NCI-H1105 (cell line): ENCODE results near the gene AMOT.
A peak's percentile ranks its signal among the peaks of the same experiment; 100 is the strongest.
"Not testable (repeated sequence)": the region's sequence is repeated elsewhere in the genome, so short reads cannot be mapped to it uniquely, and the experiment has no call there.

Experiments used
- DNase-seq: peaks from one replicate; lab custom pipeline; 2025; lab: John Stamatoyannopoulos, UW

Gene AMOT, protein sequence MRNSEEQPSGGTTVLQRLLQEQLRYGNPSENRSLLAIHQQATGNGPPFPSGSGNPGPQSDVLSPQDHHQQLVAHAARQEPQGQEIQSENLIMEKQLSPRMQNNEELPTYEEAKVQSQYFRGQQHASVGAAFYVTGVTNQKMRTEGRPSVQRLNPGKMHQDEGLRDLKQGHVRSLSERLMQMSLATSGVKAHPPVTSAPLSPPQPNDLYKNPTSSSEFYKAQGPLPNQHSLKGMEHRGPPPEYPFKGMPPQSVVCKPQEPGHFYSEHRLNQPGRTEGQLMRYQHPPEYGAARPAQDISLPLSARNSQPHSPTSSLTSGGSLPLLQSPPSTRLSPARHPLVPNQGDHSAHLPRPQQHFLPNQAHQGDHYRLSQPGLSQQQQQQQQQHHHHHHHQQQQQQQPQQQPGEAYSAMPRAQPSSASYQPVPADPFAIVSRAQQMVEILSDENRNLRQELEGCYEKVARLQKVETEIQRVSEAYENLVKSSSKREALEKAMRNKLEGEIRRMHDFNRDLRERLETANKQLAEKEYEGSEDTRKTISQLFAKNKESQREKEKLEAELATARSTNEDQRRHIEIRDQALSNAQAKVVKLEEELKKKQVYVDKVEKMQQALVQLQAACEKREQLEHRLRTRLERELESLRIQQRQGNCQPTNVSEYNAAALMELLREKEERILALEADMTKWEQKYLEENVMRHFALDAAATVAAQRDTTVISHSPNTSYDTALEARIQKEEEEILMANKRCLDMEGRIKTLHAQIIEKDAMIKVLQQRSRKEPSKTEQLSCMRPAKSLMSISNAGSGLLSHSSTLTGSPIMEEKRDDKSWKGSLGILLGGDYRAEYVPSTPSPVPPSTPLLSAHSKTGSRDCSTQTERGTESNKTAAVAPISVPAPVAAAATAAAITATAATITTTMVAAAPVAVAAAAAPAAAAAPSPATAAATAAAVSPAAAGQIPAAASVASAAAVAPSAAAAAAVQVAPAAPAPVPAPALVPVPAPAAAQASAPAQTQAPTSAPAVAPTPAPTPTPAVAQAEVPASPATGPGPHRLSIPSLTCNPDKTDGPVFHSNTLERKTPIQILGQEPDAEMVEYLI

DNA sequence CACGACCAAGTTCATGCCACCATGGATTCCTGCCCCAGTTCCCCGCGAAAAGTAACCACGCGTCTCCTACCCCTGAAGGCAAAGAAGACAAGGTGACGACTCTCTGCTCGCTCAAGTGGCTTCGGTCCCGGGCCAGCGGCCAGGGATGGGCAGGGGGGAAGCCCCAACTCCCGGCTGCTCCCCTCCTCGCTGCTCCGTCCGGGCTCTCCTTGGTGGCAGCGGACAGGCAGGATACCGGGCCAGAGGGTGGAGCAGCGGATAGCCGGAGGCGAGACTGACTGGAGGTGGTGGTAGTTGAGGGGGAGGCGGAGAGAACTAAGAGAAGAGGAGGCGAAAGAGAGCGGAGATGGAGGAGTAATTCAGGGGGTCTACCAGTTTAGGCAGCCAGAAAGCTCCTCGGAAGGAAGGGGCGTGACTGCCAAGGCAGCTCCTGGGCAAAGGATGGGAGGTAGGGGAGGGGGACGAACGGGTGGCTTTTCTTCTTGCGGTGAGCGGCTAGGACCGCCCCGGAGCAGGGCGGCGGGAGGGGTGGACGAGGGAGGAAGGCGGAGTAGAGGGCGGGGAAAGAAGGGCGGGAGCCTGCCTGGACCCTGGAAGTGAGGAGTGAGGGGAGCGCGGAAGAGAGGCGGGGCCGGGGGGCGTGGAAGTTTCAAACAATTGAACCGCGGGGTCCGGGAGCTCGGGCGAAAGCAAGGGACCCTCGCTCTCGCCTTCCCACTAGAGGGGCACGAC, at the start of gene AMOT:
Gene AMOT, minus strand, starts transcription at position 450 of the 732 bp plus-strand sequence. CDS start 17,705 bp downstream, outside the sequence.
- peak; percentile 74 for DNase-seq

DNA sequence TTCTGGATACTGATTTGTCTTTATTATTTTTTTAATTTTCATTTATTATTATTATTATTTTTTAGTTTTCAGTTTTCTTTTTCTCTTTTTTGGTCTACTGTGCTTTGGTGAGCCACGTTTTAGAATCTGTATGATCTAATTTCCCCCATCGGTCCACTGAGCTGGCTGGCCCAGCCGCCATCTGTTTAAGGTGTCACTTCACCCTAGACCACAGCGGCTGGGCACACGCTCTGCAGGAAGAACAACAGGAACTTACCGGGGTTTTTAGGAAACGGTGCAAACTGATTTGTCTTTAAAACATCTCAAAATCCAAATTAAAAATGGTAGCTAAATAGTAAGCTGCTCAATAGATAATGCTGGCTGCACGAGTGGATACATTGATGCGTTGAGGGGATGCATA, 48.8 kb upstream of the AMOT start:
- DNase-seq = no peak

DNA sequence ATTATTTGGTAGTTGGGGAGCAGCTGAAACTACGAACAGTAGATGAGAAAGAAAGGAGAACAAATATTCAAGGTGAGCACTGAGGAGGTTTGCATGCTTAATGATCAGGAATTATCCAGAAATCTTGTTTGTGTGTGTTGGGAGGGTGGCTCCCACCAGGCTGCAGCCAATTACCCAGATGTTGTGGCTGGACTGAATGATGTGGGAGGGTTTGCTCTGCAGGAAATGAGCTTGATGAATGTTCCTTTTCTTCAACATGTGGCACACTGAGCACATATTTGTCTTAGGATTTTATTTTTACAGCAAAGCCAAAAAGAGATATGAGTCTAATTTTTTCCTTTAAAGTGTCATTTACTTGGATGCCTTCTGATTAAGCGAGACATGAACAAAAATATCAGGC, 48.3 kb upstream of the AMOT start:
- DNase-seq = no peak

DNA sequence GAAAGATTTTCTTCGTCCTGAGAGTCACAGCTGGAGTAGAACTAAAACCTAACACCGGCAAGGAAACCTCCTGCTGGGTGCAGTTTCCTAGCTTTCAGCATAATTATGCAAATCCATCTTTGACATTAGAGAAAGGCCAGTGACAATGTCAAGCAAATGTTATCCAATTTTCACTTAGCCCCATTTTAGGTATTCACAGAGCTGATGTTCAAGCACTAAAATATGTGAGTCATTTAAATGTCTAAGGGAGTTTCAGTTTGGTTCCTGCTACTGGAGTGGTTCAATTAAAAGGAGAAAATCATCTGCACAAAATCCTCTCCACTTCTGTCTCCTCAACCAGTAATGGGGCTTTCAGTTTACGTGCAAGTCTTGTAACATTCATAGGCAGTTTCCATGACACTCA, 37.1 kb upstream of the AMOT start:
- no peak for DNase-seq

DNA sequence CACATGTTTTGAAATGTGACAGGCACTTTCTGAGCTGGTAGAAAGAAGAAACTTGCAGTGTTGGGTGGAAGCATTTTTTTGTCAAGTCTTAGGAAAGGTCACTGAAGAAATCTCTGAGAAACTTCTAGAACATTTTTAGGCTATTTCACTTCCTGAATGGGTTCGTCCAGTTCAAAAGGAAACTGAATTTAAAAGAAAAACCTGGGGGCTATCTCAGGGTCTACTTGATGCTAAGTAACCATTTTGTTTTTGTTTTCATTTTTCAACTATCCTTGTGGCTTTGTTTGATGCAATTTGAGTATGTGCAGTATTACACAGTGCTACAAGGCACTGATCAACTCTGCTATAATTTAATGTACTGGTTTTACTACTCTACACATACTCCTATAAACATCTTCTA, 34.0 kb upstream of the AMOT start:
- DNase-seq = no peak

DNA sequence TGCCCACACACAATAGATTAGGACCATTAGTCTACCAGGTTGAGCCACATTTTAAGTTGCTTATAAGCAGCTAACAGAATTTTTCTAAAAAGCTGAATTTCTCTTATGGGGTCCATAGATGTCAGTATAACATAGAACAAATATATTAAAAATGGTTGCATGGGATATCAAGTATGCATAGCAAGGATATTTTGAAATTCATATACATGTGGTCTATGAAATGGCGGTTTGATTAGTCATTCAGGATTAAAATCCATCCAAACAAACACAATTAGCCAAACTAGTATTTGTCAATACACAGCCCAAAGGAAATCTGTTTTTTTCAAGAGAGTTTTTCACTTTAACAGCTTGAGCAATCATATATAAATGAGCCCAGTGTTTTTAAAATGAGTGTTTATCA, 33.5 kb upstream of the AMOT start:
- DNase-seq = no peak

DNA sequence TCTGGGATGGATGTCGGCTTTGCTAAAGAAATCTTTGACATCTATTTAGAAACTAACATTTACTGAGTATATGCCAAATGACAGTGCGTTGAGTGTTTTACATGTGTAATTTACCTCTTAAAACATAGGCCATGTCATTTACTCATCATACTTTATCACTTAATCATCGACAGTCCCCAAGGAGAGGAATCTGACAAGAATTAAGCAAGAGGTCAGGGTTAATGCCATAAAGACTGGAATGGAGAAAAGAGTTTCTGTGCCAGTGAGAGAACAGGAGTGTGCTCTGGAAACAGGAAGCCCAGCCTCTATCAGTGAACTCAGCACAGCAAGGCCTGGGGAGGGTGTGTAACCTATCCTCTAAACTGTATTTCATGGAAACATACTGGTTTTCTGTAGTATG, 28.0 kb upstream of the AMOT start:
- no peak for DNase-seq

DNA sequence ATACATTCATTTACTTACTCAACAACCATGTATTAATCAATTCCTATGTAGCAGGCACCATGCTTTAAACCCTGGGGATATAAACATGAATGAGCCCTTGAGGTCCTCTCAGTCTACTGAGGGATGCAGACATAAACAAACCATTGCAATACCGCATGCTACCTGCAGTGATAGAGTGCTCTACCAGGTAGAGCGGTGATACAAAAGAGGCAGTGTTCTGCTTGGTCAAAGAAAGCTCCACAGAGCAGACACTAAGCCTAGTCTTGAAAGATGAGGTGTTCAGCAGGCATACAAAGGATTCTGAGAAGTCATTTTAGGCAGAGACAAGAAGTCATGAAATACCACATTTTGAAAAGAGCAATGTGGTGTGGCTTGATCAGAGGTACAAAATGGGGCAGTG, 26.9 kb upstream of the AMOT start:
- DNase-seq = no peak

DNA sequence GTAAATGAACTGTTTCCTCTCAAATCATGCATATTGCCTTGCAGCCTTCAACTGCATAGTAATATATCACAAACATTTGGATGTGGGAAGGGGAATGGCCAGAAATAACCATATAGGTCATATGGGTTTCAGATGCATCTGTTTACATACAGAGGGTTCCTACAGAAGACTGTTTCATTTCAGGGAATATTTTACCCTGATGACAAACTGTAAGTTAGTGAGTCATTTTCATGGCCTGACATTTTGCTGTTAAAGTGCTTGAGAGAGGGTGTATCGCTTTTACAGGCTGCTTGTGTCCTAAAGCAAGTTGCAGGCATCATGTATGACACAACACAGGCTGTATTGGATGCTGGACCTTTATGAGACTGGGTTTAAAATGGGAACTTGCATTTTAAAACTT, 25.5 kb upstream of the AMOT start:
- DNase-seq = no peak

DNA sequence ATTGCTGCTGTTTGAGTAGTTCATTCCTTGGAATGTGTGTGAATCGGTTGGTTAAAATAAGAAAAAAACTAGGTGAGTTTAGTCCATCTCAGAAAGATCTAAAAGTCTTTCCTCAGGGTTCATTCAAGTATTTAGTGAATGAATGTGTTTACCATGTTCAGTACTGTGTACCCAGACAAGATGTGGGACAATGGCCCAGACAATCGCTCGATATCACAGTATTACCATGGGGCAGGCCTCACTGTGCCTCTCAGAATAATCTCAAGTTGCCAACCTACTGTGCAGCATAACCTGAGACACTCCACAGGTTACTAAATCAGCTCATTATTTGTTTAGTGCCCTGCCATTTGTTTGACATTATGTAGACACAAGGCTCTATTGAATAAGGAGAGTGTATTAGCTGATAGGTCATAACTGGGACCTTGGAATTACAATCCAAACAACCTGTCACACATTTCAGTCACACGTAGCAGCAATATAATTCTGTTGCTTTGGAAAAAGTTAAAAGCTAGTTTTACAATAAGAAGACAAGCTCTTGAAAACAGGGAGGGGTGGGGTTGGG, 24.9 kb upstream of the AMOT start:
- no peak for DNase-seq

DNA sequence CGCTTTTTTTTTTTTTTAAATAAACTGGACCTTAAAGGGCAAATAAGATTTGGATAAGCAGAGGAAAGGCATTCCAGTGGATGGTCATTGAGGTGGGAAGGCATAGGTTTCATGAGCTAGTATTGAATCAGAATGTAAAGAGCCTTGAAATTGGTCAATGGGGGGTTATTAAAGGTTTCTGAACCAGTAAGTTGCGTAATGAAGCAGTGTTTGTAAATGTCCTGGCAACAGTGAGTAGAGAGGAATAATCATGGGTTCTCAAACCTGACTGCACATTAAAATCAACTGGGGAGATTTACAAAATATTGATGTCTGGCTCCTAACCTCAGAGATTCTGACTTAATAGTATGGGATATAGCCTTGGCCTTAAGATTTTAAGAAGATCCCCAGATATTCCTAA, 23.2 kb upstream of the AMOT start:
- no peak for DNase-seq

DNA sequence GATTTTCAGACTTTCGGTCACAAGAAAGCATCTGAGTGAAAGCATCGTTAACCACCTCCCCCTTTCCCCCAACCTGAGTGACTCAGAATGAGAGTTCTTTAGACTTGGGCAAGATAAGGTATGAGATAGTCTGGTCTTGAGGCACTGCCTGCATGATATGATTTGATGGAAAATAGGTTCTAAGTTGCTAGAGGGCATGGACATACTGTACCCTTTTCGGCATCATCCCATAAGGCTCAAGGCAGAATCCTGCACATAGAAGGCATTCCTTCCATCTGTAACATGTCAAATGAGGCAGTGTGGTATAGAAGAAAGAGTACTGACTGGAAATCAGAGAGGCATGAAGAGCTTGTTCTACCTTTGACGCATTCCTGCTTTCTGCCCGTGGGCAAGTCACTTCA, 16.8 kb upstream of the AMOT start:
- no peak for DNase-seq

DNA sequence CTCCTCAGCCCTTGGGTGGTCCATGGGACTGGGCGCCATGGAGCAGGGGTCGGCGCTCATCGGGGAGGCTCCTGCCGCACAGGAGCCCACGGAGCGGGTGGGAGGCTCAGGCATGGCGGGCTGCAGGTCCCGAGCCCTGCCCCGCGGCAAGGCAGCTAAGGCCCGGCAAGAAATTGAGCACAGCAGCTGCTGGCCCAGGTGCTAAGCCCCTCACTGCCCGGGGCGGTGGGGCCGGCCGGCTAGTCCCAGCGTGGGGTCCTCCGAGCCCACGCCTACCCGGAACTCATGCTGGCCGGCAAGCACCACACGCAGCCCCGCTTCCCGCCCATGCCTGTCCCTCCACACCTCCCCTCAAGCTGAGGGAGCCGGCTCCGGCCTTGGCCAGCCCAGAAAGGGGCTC, 14.3 kb upstream of the AMOT start:
- DNase-seq = not testable (repeated sequence)

DNA sequence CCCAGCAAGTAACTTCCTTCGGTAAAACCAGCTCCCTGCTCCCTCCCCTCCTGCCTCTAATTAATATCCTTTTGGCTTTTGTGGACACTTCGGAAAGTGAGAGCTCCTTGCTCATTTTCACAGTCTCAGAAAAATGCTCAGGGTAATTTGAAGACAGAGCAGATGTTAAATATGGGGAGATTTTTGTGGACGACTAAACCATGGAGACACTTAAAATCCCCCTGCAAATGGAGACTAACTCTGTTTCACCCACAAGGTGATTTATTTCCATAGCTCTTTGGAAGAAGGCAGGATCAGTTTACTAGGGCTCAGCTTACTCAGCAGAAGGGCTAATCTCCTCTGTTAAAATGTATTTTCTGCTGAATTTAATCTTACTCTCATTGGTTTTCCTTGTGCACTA, 12.2 kb upstream of the AMOT start:
- DNase-seq = no peak

DNA sequence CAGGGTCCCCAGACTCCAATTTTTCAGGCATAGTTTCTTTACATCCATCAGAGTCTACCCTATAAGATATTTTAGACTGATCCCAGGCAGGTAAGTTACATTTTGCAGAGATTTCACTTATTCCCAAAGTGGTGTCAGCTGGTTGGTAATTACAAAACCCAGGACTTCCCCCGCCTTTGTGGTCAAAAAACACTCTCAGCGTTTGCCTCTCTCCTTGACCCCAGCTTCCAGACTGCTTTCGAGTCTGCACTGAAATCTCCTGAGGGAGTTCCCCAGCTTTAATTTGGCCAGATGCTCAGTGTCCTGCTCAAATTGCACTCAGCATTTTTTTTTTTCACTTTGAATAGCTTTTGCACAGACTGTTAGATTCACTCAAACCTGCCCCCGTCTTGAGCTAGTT, 11.2 kb upstream of the AMOT start:
- no peak for DNase-seq

DNA sequence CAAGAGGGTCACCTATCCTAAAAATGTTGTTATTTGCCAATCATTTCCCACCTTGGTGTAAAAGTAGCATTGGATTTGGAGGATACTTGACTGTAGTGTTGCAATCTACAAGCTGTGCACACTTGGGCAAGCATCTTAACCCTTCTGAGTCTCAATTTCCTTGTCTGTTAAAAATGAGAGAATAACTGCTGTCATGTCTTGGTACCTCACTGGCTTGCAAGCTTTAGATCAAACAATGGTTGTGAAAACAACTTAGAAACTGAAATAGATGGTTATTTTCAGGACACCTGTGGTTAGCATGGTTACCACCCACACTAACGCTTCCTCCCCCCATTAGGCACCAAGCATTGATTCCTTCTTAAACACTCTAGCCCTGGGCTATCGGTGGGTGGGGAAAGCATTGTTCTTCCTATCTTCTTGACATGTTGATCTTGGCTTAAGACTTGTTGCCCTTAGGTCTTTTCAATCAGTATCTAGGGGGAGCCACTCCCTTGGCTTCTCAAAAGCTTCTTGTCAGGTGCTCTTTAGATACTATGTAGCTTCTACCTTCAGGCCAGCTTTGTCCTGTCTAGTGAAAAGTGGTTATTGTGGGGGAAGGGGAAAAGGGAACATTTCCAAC, 10.6 kb upstream of the AMOT start:
- DNase-seq = no peak

DNA sequence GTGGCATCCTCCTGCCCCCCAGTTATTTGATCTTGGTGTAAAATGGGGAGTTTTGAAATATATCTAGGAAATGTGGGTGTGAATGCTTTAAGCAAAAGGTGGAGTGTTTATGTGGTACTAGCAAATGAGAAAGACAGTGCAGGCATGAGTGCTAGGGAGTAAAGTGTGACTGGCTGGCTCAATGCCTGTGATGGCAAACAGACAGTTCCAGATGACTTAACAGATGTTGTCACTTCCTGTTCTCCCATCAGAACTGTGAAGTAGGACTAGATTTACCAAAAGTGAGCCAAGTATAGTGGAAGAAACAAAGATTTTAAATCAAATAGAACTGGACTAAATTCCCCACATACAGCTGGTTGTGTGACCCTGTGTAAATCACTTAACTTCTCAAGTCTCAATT, 8.4 kb upstream of the AMOT start:
- DNase-seq = no peak

DNA sequence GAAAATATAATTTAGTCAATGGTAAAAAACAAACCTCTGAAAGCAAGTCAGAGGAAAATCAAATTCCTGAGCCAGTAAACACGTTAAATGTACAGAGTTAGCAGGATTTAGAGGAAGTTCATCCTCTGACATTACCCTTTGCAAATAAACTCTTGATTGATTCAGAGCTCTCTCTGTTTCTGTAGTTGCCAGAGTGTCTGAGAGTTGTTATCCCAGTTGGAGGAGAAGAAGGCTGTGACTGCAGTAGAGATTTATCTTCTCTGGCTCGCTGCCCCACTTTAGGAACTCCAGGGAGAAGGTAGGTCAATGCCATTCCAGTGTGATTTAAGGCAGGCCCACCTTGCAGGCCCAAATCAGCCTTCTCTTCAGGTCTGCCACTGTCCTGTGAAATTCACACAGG, 6.2 kb upstream of the AMOT start:
- DNase-seq = no peak

DNA sequence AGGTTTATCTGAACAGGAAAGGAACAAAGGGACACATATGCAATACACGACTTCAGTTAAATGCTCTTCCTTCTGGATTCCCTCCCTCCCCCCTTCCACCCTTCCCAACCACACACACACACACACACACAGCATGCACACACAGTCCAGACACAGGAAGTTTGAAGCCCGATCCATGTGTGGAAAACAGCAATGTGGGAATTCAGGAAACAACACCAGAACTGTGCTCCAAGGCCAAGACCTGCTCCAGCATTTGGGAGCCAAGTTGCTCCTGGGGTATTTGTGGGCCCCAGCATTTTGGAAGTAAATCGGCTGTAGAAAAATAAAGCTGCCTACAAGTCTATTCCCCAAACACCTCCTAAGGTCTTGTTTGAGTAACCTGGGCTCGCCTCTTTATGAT, 5.6 kb upstream of the AMOT start:
- DNase-seq = no peak

DNA sequence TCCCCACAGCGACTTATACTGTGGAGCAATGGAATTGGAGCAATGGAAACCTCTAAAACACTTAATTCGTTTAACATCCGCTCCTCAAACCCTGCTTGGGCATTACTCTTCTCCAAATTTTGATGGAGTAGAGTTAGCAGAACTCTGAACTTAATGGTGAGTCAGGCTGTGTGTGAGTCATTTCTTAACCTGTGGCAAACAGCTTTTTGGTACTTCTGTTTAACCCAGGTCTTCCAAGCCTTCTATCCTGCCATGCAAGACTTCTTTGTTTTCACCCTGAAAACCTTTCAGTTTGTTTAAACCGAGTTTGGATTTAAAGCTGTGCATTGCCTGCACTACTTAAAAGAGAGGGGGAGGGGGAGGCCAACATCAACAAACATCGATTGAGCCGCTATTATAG, 3.6 kb upstream of the AMOT start:
- no peak for DNase-seq

DNA sequence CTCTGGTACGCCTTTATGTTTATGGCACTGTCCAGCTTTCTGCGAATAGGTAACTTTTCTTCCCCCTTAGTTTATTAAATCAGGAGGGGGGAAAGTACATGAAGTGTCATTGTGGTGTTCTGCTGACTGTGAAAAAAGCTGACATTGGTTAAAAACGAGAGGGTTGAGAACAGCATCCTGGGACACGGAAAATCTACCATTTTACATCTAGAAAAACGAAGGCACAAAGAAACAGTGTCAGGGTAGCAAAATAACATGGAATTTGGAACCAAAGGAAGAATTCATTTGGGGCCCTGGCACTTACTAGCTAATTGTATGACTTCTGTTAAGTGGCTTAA, 1.2 kb upstream of the AMOT start:
- DNase-seq = no peak
